H1 (cell line): ENCODE results near the gene COL16A1. TPM values are rescaled to one million over a fixed set of nuclear protein-coding genes. Genes with fewer than 3 reads are reported as not detected.

Experiments
- CTCF ChIA-PET: fragments of 300-600 bp; sonication (Branson Sonifier 250); formaldehyde crosslinking; loops from one replicate; lab custom pipeline; 2021; ENCODE audit not compliant: partially characterized antibody; lab: Charles Lee
- POLR2A ChIA-PET: fragments of 300-600 bp; sonication (Branson Sonifier 250); formaldehyde crosslinking; loops from one replicate; lab custom pipeline; 2021; ENCODE audit warnings: inconsistent platforms; ENCODE audit not compliant: partially characterized antibody; lab: Charles Lee
- DNase-seq, 2 experiments: peaks; one replicate each; pipeline versions ENCODE4 v3.0.0 to v3.0.0-alpha.2; 2010 to 2022; ENCODE audit warnings: low spot score in 2 of 2, low read depth in 1 of 2, mixed read lengths in 1 of 2
- FAIRE-seq: peaks from 2 replicates; lab custom pipeline; 2011; peaks lifted over from hg19 to GRCh38; lab: Jason Lieb, UNC
- H2AFZ ChIP-seq: 2 replicates; pipeline ENCODE4 v1.8.1; 2012; ENCODE audit warnings: low read length, inconsistent platforms
- H2AK5ac ChIP-seq: 2 replicates; pipeline ENCODE4 v1.6.1; 2013; ENCODE audit warnings: low read depth, low read length
- H2BK120ac ChIP-seq: replicated peaks from 2 replicates; pipeline ENCODE3; 2013; ENCODE audit warnings: low read depth, low read length, inconsistent platforms
- H2BK12ac ChIP-seq: 2 replicates; pipeline ENCODE4 v1.6.1; 2013; ENCODE audit warnings: low read depth, low read length
- H2BK15ac ChIP-seq: 2 replicates; pipeline ENCODE4 v1.6.1; 2013; ENCODE audit warnings: low read length
- H2BK20ac ChIP-seq: 2 replicates; pipeline ENCODE4 v1.6.1; 2013; ENCODE audit warnings: low read length
- H2BK5ac ChIP-seq: 2 replicates; pipeline ENCODE4 v1.6.1; 2013; ENCODE audit warnings: low read depth, low read length
- H3K14ac ChIP-seq: 2 replicates; pipeline ENCODE4 v1.6.1; 2013; ENCODE audit warnings: inconsistent platforms; ENCODE audit not compliant: insufficient read length
- H3K18ac ChIP-seq: 2 replicates; pipeline ENCODE4 v1.6.1; 2013; ENCODE audit warnings: low read length; ENCODE audit errors: extremely low read depth
- H3K23ac ChIP-seq: 2 replicates; pipeline ENCODE4 v1.6.1; 2013; ENCODE audit warnings: inconsistent platforms; ENCODE audit not compliant: insufficient read length
- H3K23me2 ChIP-seq: 2 replicates; pipeline ENCODE4 v1.6.1; 2013; ENCODE audit warnings: low read depth, low read length
- H3K27ac ChIP-seq: 2 replicates; pipeline ENCODE4 v1.6.1; 2011; ENCODE audit warnings: low read depth, low read length, inconsistent platforms
- H3K27me3 ChIP-seq, 4 experiments: replicated peaks in 1 of 4; 1 replicate in 1 of 4; 2 replicates in 3 of 4; pipeline versions ENCODE4 v1.6.1 to v1.8.1; 2011 to 2013; ENCODE audit warnings: low read length in 3 of 4, mild to moderate bottlenecking in 3 of 4, inconsistent platforms in 2 of 4, mixed read lengths in 2 of 4, moderate library complexity in 1 of 4; ENCODE audit not compliant: control insufficient read depth in 3 of 4, insufficient read depth in 3 of 4; ENCODE audit errors: extremely low read depth in 1 of 4
- H3K36me3 ChIP-seq, 4 experiments: 2 replicates each; pipeline versions ENCODE4 v1.6.1 to v1.8.1; 2011 to 2013; ENCODE audit warnings: mild to moderate bottlenecking in 4 of 4, low read length in 3 of 4, moderate library complexity in 2 of 4, control low read depth in 1 of 4, inconsistent platforms in 1 of 4; ENCODE audit not compliant: insufficient read depth in 4 of 4, control insufficient read depth in 2 of 4
- H3K4ac ChIP-seq: replicated peaks from 2 replicates; pipeline ENCODE3; 2013; ENCODE audit warnings: low read length, low read depth, mixed read lengths, inconsistent platforms; ENCODE audit not compliant: insufficient read length
- H3K4me1 ChIP-seq, 4 experiments: replicated peaks in 1 of 4; 1 replicate in 1 of 4; 2 replicates in 3 of 4; pipeline versions ENCODE4 v1.6.1 to v1.8.1; 2011 to 2013; ENCODE audit warnings: low read length in 3 of 4, inconsistent platforms in 2 of 4, mixed read lengths in 1 of 4; ENCODE audit not compliant: insufficient read depth in 4 of 4, control insufficient read depth in 3 of 4
- H3K4me2 ChIP-seq, 2 experiments: 2 replicates each; pipeline versions ENCODE4 v1.6.1 to v1.8.1; 2011 to 2013; ENCODE audit warnings: low read depth in 2 of 2, low read length in 2 of 2, control low read depth in 1 of 2, inconsistent platforms in 1 of 2, mild to moderate bottlenecking in 1 of 2; ENCODE audit not compliant: insufficient read depth in 1 of 2
- H3K4me3 ChIP-seq, 4 experiments: fragments of 200-600, 300-600 bp in 1 of 4; sonication (generic), shearing (Covaris generic), sonication (Bioruptor Twin) in 1 of 4; 2 replicates each; pipeline versions ENCODE4 v1.5.1 to v1.8.1; 2011 to 2016; ENCODE audit warnings: low read length in 4 of 4, low read depth in 3 of 4, control low read depth in 2 of 4, inconsistent platforms in 2 of 4, mild to moderate bottlenecking in 2 of 4, mixed read lengths in 1 of 4, moderate library complexity in 1 of 4; ENCODE audit not compliant: insufficient read depth in 2 of 4; ENCODE audit errors: extremely low read depth in 1 of 4
- H3K56ac ChIP-seq: replicated peaks from 2 replicates; pipeline ENCODE3; 2013; ENCODE audit warnings: low read depth, mild to moderate bottlenecking, mixed read lengths, low read length, inconsistent platforms; ENCODE audit not compliant: insufficient read length
- H3K79me1 ChIP-seq: 2 replicates; pipeline ENCODE4 v1.6.1; 2013; ENCODE audit warnings: low read depth, low read length, control low read depth
- H3K79me2 ChIP-seq, 2 experiments: 2 replicates each; pipeline versions ENCODE4 v1.6.1 to v1.8.1; 2012 to 2013; ENCODE audit warnings: low read length in 2 of 2, mild to moderate bottlenecking in 2 of 2, inconsistent platforms in 1 of 2; ENCODE audit not compliant: insufficient read depth in 2 of 2, control insufficient read depth in 1 of 2
- H3K9ac ChIP-seq, 4 experiments: replicated peaks in 1 of 4; 1 replicate in 1 of 4; 2 replicates in 3 of 4; pipeline versions ENCODE4 v1.6.1 to v1.8.1; 2011 to 2013; ENCODE audit warnings: low read depth in 3 of 4, low read length in 3 of 4, control low read depth in 2 of 4, mild to moderate bottlenecking in 2 of 4, moderate library complexity in 2 of 4, inconsistent platforms in 1 of 4; ENCODE audit errors: extremely low read depth in 1 of 4
- H3K9me3 ChIP-seq, 2 experiments: 2 replicates each; pipeline versions ENCODE4 v1.6.1 to v1.8.1; 2012 to 2013; ENCODE audit warnings: mild to moderate bottlenecking in 2 of 2, moderate library complexity in 2 of 2, control low read depth in 1 of 2, inconsistent platforms in 1 of 2, low read depth in 1 of 2, low read length in 1 of 2, mixed read lengths in 1 of 2; ENCODE audit not compliant: insufficient read depth in 2 of 2
- H4K20me1 ChIP-seq, 2 experiments: replicated peaks in 1 of 2; 2 replicates each; pipeline versions ENCODE3 to v1.8.1; 2011 to 2013; ENCODE audit warnings: inconsistent platforms in 2 of 2, low read length in 2 of 2, mild to moderate bottlenecking in 1 of 2; ENCODE audit not compliant: insufficient read depth in 2 of 2, control insufficient read depth in 1 of 2
- H4K5ac ChIP-seq: 2 replicates; pipeline ENCODE4 v1.6.1; 2013; ENCODE audit warnings: low read length, low read depth, mixed read lengths, inconsistent platforms; ENCODE audit not compliant: insufficient read length
- H4K8ac ChIP-seq: 2 replicates; pipeline ENCODE4 v1.8.0; 2013; ENCODE audit warnings: mild to moderate bottlenecking, moderate library complexity, low read length, inconsistent platforms; ENCODE audit not compliant: insufficient read depth; ENCODE audit errors: extremely low read depth
- H4K91ac ChIP-seq: replicated peaks from 2 replicates; pipeline ENCODE3; 2013; ENCODE audit warnings: low read length, mixed read lengths, inconsistent platforms; ENCODE audit not compliant: insufficient read length
- ASH2L ChIP-seq: fragments of 200-600, 300-600 bp; sonication (generic); IDR thresholded peaks from one replicate; pipeline ENCODE4 v1.7.1; 2017; ENCODE audit warnings: low read length
- ATF2 ChIP-seq: IDR thresholded peaks from 2 replicates; pipeline ENCODE4 v1.6.1; 2012; ENCODE audit warnings: low read length, inconsistent platforms
- CBX5 ChIP-seq: fragments of 300-800, 300-1000 bp; sonication (generic); IDR thresholded peaks from 2 replicates; pipeline ENCODE4 v1.7.1; 2016; ENCODE audit warnings: antibody characterized with exemption, low read length, low read depth
- EGR1 ChIP-seq: IDR thresholded peaks from 2 replicates; pipeline ENCODE4 v1.6.1; 2011; ENCODE audit warnings: low read depth, low read length, borderline replicate concordance
- EZH2 ChIP-seq: fragments of 200-600 bp; sonication (generic); IDR thresholded peaks from 2 replicates; pipeline ENCODE4 v1.7.1; 2012; ENCODE audit warnings: low read depth, mild to moderate bottlenecking, moderate library complexity, low read length, inconsistent platforms; ENCODE audit not compliant: severe bottlenecking
- MAFK ChIP-seq: IDR thresholded peaks from 2 replicates; pipeline ENCODE4 v1.6.1; 2012; ENCODE audit warnings: low read depth, mild to moderate bottlenecking, improper control_type of control experiment, low read length
- RBBP5 ChIP-seq: IDR thresholded peaks from 2 replicates; pipeline ENCODE4 v1.7.1; 2012; ENCODE audit warnings: low read depth, mild to moderate bottlenecking, inconsistent platforms, low read length, moderate library complexity, borderline replicate concordance
- SRF ChIP-seq: IDR thresholded peaks from 2 replicates; pipeline ENCODE4 v1.6.1; 2011; ENCODE audit warnings: mild to moderate bottlenecking, low read depth, low read length, moderate library complexity
- TAF7 ChIP-seq: optimal IDR thresholded peaks from 2 replicates; pipeline ENCODE3; 2011; ENCODE audit warnings: low read depth, mild to moderate bottlenecking, inconsistent platforms, low read length, moderate library complexity, borderline replicate concordance
- WGBS, 2 experiments: shearing (Covaris generic) in 1 of 2; methylation state at CpG; one replicate each; pipeline versions ENCODE4 v1.1.6 to v1.1.7; 2013 to 2015; ENCODE audit warnings: low lambda C conversion rate in 2 of 2, mixed read lengths in 2 of 2, inconsistent platforms in 1 of 2, low coverage in 1 of 2, missing lambda C conversion rate in 1 of 2; ENCODE audit not compliant: insufficient replicate concordance in 2 of 2, insufficient coverage in 1 of 2, insufficient read length in 1 of 2; ENCODE audit errors: extremely low coverage in 1 of 2, missing lambda C conversion rate in 1 of 2; 5-methylcytosine and 5-hydroxymethylcytosine counted together
- polyA plus RNA-seq, 7 experiments: library from polyadenylated mRNA; depleted of rRNA in 3 of 7; stranded (reverse) in 5 of 7; unstranded in 2 of 7; fragments of >200 nt in 5 of 7; fragments of 200-250 nt in 2 of 7; gene quantifications; 1 replicate in 5 of 7; 2 replicates in 1 of 7; 4 replicates in 1 of 7; pipeline versions ENCODE4 v1.2.1 to v1.2.3, GENCODE V29; 2011 to 2013; ENCODE audit warnings: missing spikeins in 2 of 7, mixed read lengths in 2 of 7
- total RNA-seq: library from RNA; stranded (reverse); fragmentation: NEBNext Ultra II Directional; extraction: Animal tissue kit (Norgen Biotek cat#: 25700); gene quantifications from 2 replicates; pipeline ENCODE4 v1.2.1, GENCODE V29; 2021

COL16A1 gene
- total and polyA plus RNA-seq, 2 of the 8 experiments (the other 6 are each of a cell fraction or from before 2014, with no cell fraction given) = 2.0 to 10.5 TPM

- H2BK15ac ChIP-seq = no peak overlapping the region
- no peak overlapping the region for H2AK5ac ChIP-seq
- no peak overlapping the region for H2BK20ac ChIP-seq
- TF ChIP-seq SRF (no peak), TAF7 (no peak), CBX5 (no peak), EZH2 (no peak), EGR1 (no peak), RBBP5 (no peak), ASH2L (no peak), ATF2 (no peak), MAFK (no peak)
- no peak overlapping the region for H3K56ac ChIP-seq
- H2BK5ac ChIP-seq = no peak overlapping the region
- H3K4ac ChIP-seq = no peak overlapping the region
- no peak overlapping the region for H3K23ac ChIP-seq
- no peak overlapping the region for H2AFZ ChIP-seq
- no peaks in the 10 kb centered on the region for H3K79me2 ChIP-seq
- H3K27me3 ChIP-seq = no peaks in the 10 kb centered on the region
- ChIA-PET POLR2A (interaction anchor here (2.5 kb wide), 1 partner anchor 36 kb away, joined by 5 read pairs; no protein-coding TSS in a partner anchor), CTCF (interaction anchor here (1.0 to 6.7 kb wide), 4 partner anchors 9 to 134 kb away, joined by 4 to 52 read pairs (median 8); no protein-coding TSS in a partner anchor)
- H3K14ac ChIP-seq = no peak overlapping the region
- H2BK120ac ChIP-seq = no peak overlapping the region
- no peaks in the 10 kb centered on the region; a peak in 1 of 8 replicates for H3K36me3 ChIP-seq
- WGBS, 2 experiments = 97% methylated on average over 6 of the region's 6 CpGs; no CpG with 5 or more reads in 1 of the 2 experiments
- no peak overlapping the region for H3K18ac ChIP-seq
- H4K91ac ChIP-seq = no peak overlapping the region
- H4K8ac ChIP-seq = no peak overlapping the region
- H3K9ac ChIP-seq = no peak overlapping the region
- DNase-seq = no peak
- no peak overlapping the region for H3K27ac ChIP-seq
- no peak for FAIRE-seq
- H3K9me3 ChIP-seq = no peaks in the 10 kb centered on the region
- H3K79me1 ChIP-seq = no peaks in the 10 kb centered on the region
- H3K4me2 ChIP-seq = no peak overlapping the region
- H4K5ac ChIP-seq = no peak overlapping the region
- H3K4me1 ChIP-seq = no peaks in the 10 kb centered on the region
- no peaks in the 10 kb centered on the region for H3K23me2 ChIP-seq
- H2BK12ac ChIP-seq = no peak overlapping the region
- no peak overlapping the region for H3K4me3 ChIP-seq
- H4K20me1 ChIP-seq = peaks cover 0 to 2% of the 10 kb centered on the region in 2 experiments
Observed at GRCh38 chr1:31655104-31655503, 48.7 kb downstream of the COL16A1 start.
